HG02642 (cell line): Measurements from ENCODE around the gene TMEM126B.

Experiments
- ATAC-seq: cut with Tn5 transposase; IDR thresholded peaks from one replicate; pipeline ENCODE4 v1.9.1; 2021; ENCODE audit warnings: mild to moderate bottlenecking; ENCODE audit not compliant: unreplicated experiment, poor library complexity

The TMEM126B gene

GRCh38 chr11:85679576-85679975 is 51.2 kb downstream of the TMEM126B start:
- no peak for ATAC-seq

GRCh38 chr11:85680897-85681296 is 52.5 kb downstream of the TMEM126B start:
- ATAC-seq, result no peak

- ATAC-seq, result peak; percentile 90
These were observed 54.2 kb downstream of the TMEM126B start for GRCh38 chr11:85682330-85683305.

- ATAC-seq, result no peak
These were observed 56.9 kb downstream of the TMEM126B start for GRCh38 chr11:85685125-85685819.

GRCh38 chr11:85685820-85686459 is 57.5 kb downstream of the TMEM126B start, which contains the start of gene CCDC89:
Gene CCDC89, minus strand, starts transcription at chr11:85686195. Its CDS starts 65 bp downstream, at chr11:85686130.
- ATAC-seq, result no peak
